Mucosa of rectum (tissue), 2 donors: ENCODE results near the gene ENDOV.

Source experiments
- H3K27ac ChIP-seq, 2 donors: one replicate each; pipeline ENCODE4 v1.7.0; 2013; ENCODE audit warnings: inconsistent platforms in 2 of 2, low read depth in 2 of 2, low read length in 2 of 2
- H3K27me3 ChIP-seq, 2 donors: one replicate each; pipeline ENCODE4 v1.7.0; 2013; ENCODE audit warnings: low read length in 2 of 2; ENCODE audit not compliant: control insufficient read depth in 2 of 2, insufficient read depth in 2 of 2
- H3K36me3 ChIP-seq, 2 donors: one replicate each; pipeline ENCODE4 v1.7.0; 2013; ENCODE audit warnings: low read length in 2 of 2; ENCODE audit not compliant: control insufficient read depth in 2 of 2, insufficient read depth in 2 of 2
- H3K4me1 ChIP-seq, 2 donors: one replicate each; pipeline ENCODE4 v1.7.0; 2013; ENCODE audit warnings: low read length in 2 of 2, mild to moderate bottlenecking in 1 of 2; ENCODE audit not compliant: control insufficient read depth in 2 of 2, insufficient read depth in 2 of 2
- H3K4me3 ChIP-seq, 2 donors: one replicate each; pipeline ENCODE4 v1.7.0; 2013; ENCODE audit warnings: low read length in 2 of 2
- H3K9ac ChIP-seq, 2 donors: one replicate each; pipeline ENCODE4 v1.7.0; 2013; ENCODE audit warnings: low read length in 2 of 2, low read depth in 1 of 2, mild to moderate bottlenecking in 1 of 2
- H3K9me3 ChIP-seq, 2 donors: one replicate each; pipeline ENCODE4 v1.7.0; 2013; ENCODE audit warnings: low read length in 2 of 2; ENCODE audit not compliant: control insufficient read depth in 2 of 2
- donor health status: healthy.
- donor health status: Normal muscosa, but diverticular disease.

Gene ENDOV

DNA sequence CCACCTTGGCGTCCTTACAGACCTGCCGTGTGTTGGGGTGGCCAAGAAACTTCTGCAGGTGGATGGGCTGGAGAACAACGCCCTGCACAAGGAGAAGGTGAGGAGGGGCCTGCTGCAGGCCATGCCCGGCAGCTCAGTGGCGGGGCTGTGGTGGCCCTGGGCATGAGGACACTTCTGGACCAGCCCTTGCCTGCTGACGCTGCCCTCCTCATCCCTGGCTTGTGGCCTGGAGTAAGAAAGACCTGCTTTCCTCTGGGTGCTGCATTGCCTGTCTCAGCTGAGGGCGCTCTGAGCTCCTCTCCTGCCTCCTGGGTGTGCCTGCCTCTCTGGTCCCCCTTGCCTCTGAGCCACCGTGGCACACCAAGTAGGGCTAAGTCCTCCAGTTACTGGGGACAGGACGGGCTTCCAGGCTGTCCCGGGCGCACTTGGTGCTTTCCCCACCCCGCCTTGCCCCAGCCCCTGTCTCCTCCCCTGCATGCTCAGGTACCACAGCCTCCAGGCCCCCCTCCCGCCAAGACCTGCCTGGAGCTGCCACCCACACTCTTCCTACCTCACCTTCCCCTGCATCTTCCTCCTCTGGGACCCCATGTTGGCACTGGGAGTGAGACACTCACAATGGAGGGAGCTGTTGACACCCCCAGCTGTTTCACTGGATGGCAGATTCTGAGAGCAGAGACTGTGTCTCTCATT, 8.7 kb downstream of the ENDOV start:
- Histone ChIP-seq H3K27me3 (no peaks in the 10 kb centered on the region), H3K9me3 (no peaks in the 10 kb centered on the region), H3K4me3 (no peak overlapping the region), H3K4me1 (peaks cover 0 to 2% of the 10 kb centered on the region in 2 donors), H3K27ac (no peak overlapping the region), H3K36me3 (peaks cover 0 to 7% of the 10 kb centered on the region in 2 donors), H3K9ac (no peak overlapping the region)

DNA sequence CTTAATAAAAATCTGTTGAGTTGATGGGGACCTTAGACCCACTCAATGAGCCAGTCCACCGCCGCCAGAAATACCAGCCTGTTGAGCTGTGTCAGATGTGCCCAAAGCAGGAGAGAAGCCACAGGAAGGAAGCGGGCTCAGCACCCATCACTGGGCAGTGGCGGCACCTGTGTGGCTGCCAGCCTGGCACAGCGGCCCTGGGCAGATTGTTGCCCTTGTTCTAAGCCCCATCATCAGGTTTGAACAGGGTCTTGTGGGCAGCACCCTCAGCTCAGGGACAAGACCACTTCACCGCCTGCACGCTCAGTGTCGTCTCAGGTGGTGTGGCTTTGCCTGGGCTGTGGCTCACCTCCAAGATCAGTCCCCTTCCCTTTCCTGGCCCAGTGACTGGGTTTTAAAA, 9.3 kb downstream of the ENDOV start:
- Histone ChIP-seq H3K9ac (no peak overlapping the region), H3K4me1 (peaks cover 0 to 2% of the 10 kb centered on the region in 2 donors)

DNA sequence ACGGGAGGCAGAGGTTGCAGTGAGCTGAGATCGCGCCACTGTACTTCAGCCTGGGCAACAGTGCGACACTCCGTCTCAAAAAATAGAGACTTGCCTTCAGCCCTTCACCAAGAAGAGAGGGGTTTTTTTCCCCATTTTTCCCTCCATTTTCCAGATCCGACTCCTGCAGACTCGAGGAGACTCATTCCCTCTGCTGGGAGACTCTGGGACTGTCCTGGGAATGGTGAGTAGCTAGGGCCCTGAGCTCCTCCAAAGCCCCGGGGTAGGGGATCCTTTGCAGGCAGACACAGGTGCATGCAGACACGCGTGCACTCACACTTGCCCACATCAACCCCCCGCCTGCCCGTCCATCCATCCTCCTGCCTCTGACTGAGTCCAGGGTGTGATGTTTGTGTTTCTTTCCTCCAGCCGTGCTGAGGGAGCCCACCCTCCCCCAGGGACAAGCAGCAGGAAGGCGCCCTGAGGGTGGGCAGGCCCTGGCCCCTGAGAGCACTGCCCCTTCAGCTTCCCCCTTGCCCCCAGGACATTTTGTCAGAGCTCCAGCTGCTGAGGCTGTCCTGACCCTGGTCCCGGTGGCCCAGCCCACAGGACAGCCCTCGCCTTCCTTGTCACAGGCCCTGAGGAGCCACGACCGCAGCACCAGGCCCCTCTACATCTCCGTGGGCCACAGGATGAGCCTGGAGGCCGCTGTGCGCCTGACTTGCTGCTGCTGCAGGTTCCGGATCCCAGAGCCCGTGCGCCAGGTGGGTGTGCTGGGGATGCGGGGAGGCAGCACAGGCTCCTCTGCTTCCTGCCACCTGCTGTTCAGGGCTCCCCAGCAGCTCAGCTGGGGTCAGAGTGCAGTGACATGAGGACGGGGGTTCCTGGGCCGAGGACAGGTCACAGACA, 10.2 kb downstream of the ENDOV start:
- peaks cover 0 to 2% of the 10 kb centered on the region in 2 donors for H3K4me1 ChIP-seq
- H3K36me3 ChIP-seq, result no peaks in the 10 kb centered on the region
- no peaks in the 10 kb centered on the region for H3K27me3 ChIP-seq

More for the DNA sequence above, 9.3 kb downstream of the ENDOV start:
- Histone ChIP-seq H3K4me3 (no peak overlapping the region), H3K9me3 (no peaks in the 10 kb centered on the region), H3K27me3 (no peaks in the 10 kb centered on the region), H3K36me3 (peaks cover 0 to 5% of the 10 kb centered on the region in 2 donors), H3K27ac (no peak overlapping the region)

GRCh38 chr17:80425835-80426426, 11.0 kb downstream of the ENDOV start:
- Histone ChIP-seq H3K27ac (no peak overlapping the region), H3K9me3 (no peaks in the 10 kb centered on the region), H3K4me3 (no peak overlapping the region), H3K27me3 (no peaks in the 10 kb centered on the region), H3K9ac (no peak overlapping the region), H3K4me1 (peaks cover 0 to 2% of the 10 kb centered on the region in 2 donors), H3K36me3 (no peaks in the 10 kb centered on the region)

More for the DNA sequence above, 10.2 kb downstream of the ENDOV start:
- no peak overlapping the region for H3K4me3 ChIP-seq
- no peak overlapping the region for H3K9ac ChIP-seq
- H3K27ac ChIP-seq, result no peak overlapping the region
- H3K9me3 ChIP-seq, result no peaks in the 10 kb centered on the region

DNA sequence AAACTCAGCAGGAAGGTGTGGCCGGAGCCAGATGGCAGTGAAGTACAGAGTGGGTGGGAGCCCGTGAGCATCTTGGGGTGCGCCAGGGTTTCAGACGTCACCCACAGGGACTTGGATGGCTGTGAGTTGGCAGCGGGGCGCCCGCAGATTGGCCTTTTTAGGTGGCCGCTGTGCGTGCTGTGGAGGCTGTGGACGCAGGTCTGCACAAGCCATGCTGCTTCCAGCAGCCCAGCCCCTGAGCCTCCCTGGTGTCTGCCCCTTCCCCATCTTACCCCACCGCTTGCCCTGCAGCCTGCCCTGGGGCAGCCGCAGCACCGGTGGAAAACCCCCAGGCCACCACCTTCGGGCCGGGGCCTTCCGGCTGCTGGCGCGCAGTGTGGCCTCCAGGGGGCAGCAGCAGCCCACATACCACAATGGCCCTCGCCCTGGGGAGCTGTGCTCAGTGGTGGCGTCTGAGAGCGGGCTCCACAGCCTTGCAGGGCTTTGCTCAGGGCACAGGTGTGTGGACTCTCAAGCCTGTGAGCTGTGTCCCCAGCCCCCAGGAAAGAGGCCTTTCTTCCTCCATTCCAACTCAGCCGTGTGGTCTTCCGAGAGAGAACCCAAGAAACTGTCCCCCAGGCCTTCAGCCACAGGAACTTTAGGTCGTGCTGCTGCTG, 11.8 kb downstream of the ENDOV start:
- Histone ChIP-seq H3K4me3 (no peak overlapping the region), H3K27ac (no peak overlapping the region)

GRCh38 chr17:80427366-80428282, 12.7 kb downstream of the ENDOV start:
- no peaks in the 10 kb centered on the region for H3K36me3 ChIP-seq
- no peak overlapping the region for H3K27ac ChIP-seq
- H3K27me3 ChIP-seq, result no peaks in the 10 kb centered on the region
- H3K4me1 ChIP-seq, result peaks cover 0 to 2% of the 10 kb centered on the region in 2 donors
- no peak overlapping the region for H3K9ac ChIP-seq
- H3K9me3 ChIP-seq, result no peaks in the 10 kb centered on the region
- H3K4me3 ChIP-seq, result no peak overlapping the region

More for the DNA sequence above, 11.8 kb downstream of the ENDOV start:
- no peak overlapping the region for H3K9ac ChIP-seq
- H3K9me3 ChIP-seq, result no peaks in the 10 kb centered on the region
- H3K4me1 ChIP-seq, result peaks cover 0 to 2% of the 10 kb centered on the region in 2 donors
- H3K27me3 ChIP-seq, result no peaks in the 10 kb centered on the region
- H3K36me3 ChIP-seq, result no peaks in the 10 kb centered on the region

DNA sequence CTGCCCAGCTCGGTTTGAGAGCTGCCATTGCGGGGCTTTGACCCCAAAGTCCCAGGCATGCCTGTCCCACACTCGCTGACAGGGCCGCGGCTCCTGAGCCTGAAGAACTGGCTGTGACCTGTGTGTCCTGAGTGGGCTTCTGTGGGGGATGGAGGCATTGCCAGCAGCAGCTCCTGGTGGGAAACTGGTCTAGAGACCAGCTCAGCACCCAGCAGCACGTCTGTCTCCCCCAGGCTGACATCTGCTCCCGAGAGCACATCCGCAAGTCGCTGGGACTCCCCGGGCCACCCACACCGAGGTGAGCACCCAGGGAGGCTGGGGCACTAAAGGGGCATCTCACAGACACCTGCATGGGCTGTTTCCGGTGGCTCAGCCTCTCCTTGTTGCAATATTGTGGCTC, 13.4 kb downstream of the ENDOV start:
- no peak overlapping the region for H3K9ac ChIP-seq
- no peaks in the 10 kb centered on the region for H3K27me3 ChIP-seq
- H3K36me3 ChIP-seq, result no peaks in the 10 kb centered on the region
- H3K9me3 ChIP-seq, result no peaks in the 10 kb centered on the region
- no peak overlapping the region for H3K4me3 ChIP-seq
- H3K27ac ChIP-seq, result no peak overlapping the region
- peaks cover 0 to 2% of the 10 kb centered on the region in 2 donors for H3K4me1 ChIP-seq

- Histone ChIP-seq H3K27ac (no peak overlapping the region), H3K9ac (no peak overlapping the region), H3K36me3 (no peaks in the 10 kb centered on the region), H3K4me3 (no peak overlapping the region), H3K9me3 (no peaks in the 10 kb centered on the region), H3K27me3 (no peaks in the 10 kb centered on the region), H3K4me1 (peaks cover 0 to 2% of the 10 kb centered on the region in 2 donors)
Observed at GRCh38 chr17:80428796-80429195, 13.8 kb downstream of the ENDOV start.
